Measurements from ENCODE around the gene GINS1. TPM values are rescaled to one million over a fixed set of nuclear protein-coding genes. Genes with fewer than 3 reads are reported as not detected.

Gene GINS1
- total and polyA plus RNA-seq, 2 of the 8 experiments (the other 6 are each of a cell fraction or from before 2014, with no cell fraction given): 44.7 to 68.4 TPM

DNA sequence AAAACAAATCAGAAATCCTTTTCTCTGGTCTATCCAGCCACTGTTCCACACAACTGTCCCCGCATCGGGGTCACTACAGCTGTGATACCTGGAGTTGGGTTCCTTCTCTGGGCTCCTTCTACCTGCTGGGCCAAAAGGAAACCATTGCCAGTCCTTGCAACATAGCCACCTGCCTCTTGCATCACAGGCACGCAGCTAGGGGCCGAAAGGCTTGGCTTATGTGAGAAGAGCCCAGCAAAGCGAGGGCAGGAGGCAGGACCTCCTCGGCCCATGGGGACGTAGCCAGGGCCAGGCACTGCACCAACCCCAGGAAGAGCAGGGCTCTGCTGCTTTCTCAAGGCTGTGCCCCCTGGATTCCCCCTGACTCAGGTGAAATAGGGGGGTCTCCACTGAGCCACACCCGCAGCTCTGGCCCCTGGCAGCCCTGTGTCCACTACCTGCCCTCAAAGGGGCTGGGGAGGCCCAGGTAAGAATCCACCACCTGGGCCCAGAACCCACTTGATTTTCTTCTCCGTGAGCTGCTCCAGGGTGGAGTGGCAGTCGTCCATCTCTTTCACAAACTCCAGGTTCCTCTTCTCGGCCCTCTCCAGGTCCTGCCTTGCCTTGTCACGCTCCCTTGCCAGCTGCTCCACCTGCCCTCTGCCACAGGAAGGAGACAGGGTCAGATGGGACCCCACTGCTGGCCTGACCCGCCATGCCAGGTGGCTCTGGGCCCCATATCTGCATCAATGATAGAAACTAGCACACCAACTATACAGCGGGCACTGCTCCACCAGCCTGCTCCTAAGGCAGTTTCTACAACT is 88.9 kb downstream of the GINS1 start:
- H3K27ac ChIP-seq (ENCODE audit: low read depth, low read length): no peak overlapping the region
- H2BK5ac ChIP-seq (ENCODE audit: low read depth, low read length): no peak overlapping the region
- H3K27me3 ChIP-seq (replicated peaks in 1 of 4; ENCODE audit: control insufficient read depth in 3 of 4, extremely low read depth in 1 of 4, insufficient read depth in 3 of 4, low read length in 3 of 4): no peaks in the 10 kb centered on the region
- no peak overlapping the region for H3K4me2 ChIP-seq (ENCODE audit: insufficient read depth in 1 of 2, low read depth in 2 of 2, low read length in 2 of 2)
- no peak overlapping the region for H3K18ac ChIP-seq (ENCODE audit: extremely low read depth, low read length)
- H4K91ac ChIP-seq (replicated peaks; ENCODE audit: insufficient read length, low read length): no peak overlapping the region
- no peak overlapping the region for H2BK15ac ChIP-seq (ENCODE audit: low read length)
- no peak overlapping the region for H2AFZ ChIP-seq (ENCODE audit: low read length)
- no peaks in the 10 kb centered on the region; a peak in 2 of 7 replicates for H3K4me1 ChIP-seq (replicated peaks in 1 of 4; ENCODE audit: control insufficient read depth in 3 of 4, insufficient read depth in 4 of 4, low read length in 3 of 4)
- H2BK12ac ChIP-seq (ENCODE audit: low read depth, low read length): no peak overlapping the region
- H3K36me3 ChIP-seq (ENCODE audit: control insufficient read depth in 2 of 4, insufficient read depth in 4 of 4, low read length in 3 of 4): no peaks in the 10 kb centered on the region; a peak in 2 of 8 replicates
- no peaks in the 10 kb centered on the region for H3K79me2 ChIP-seq (ENCODE audit: control insufficient read depth in 1 of 2, insufficient read depth in 2 of 2, low read length in 2 of 2)
- TF ChIP-seq EGR1 (IDR thresholded peaks at IDR 0.05; ENCODE audit: borderline replicate concordance, low read depth, low read length) (no peak), SIRT6 (IDR thresholded peaks at IDR 0.05; ENCODE audit: low read length) (no peak), SUZ12 (IDR thresholded peaks at IDR 0.05; ENCODE audit: low read length) (no peak), ASH2L (IDR thresholded peaks at IDR 0.05; ENCODE audit: low read length) (no peak), RFX5 (IDR thresholded peaks at IDR 0.05; ENCODE audit: borderline replicate concordance, low read depth, low read length) (no peak), NRF1 (IDR thresholded peaks at IDR 0.05; ENCODE audit: low read depth, low read length) (no peak), SAP30 (IDR thresholded peaks at IDR 0.05; ENCODE audit: insufficient read depth, insufficient replicate concordance, low read length) (no peak), JUND (IDR thresholded peaks at IDR 0.05; ENCODE audit: low read length) (no peak)
- TF ChIP-seq, protein P1, sequence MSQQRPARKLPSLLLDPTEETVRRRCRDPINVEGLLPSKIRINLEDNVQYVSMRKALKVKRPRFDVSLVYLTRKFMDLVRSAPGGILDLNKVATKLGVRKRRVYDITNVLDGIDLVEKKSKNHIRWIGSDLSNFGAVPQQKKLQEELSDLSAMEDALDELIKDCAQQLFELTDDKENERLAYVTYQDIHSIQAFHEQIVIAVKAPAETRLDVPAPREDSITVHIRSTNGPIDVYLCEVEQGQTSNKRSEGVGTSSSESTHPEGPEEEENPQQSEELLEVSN (IDR thresholded peaks at IDR 0.05): no peak
- DNase-seq (ENCODE audit: low read depth in 1 of 2, low spot score in 2 of 2) (no peak), FAIRE-seq (no peak)
- H3K79me1 ChIP-seq (ENCODE audit: low read depth, low read length): no peaks in the 10 kb centered on the region
- no peak overlapping the region for H2BK120ac ChIP-seq (replicated peaks; ENCODE audit: low read depth, low read length)
- H3K56ac ChIP-seq (replicated peaks; ENCODE audit: insufficient read length, low read depth, low read length): no peak overlapping the region
- no peak overlapping the region for H4K8ac ChIP-seq (ENCODE audit: extremely low read depth, insufficient read depth, low read length)
- no peak overlapping the region for H3K9ac ChIP-seq (replicated peaks in 1 of 4; ENCODE audit: extremely low read depth in 1 of 4, low read depth in 3 of 4, low read length in 3 of 4)
- H3K14ac ChIP-seq (ENCODE audit: insufficient read length): no peak overlapping the region
- no peaks in the 10 kb centered on the region for H3K9me3 ChIP-seq (ENCODE audit: insufficient read depth in 2 of 2, low read depth in 1 of 2, low read length in 1 of 2)
- ChIA-PET CTCF (ENCODE audit: partially characterized antibody) (interaction anchor here (1.1 to 2.1 kb wide), 3 partner anchors 15 to 78 kb away, joined by 3 to 10 read pairs (median 4); no protein-coding TSS in a partner anchor), POLR2A (ENCODE audit: partially characterized antibody) (interaction anchor here (1.0 to 1.2 kb wide), 2 partner anchors 10 to 36 kb away, joined by 3 read pairs; no protein-coding TSS in a partner anchor)
- no peak overlapping the region for H3K4me3 ChIP-seq (ENCODE audit: extremely low read depth in 1 of 4, insufficient read depth in 2 of 4, low read depth in 3 of 4, low read length in 4 of 4)
- H2BK20ac ChIP-seq (ENCODE audit: low read length): no peak overlapping the region
- no peak overlapping the region for H3K4ac ChIP-seq (replicated peaks; ENCODE audit: insufficient read length, low read depth, low read length)
- WGBS, 2 experiments (ENCODE audit: extremely low coverage in 1 of 2, insufficient coverage in 1 of 2, insufficient read length in 1 of 2, insufficient replicate concordance in 2 of 2, low coverage in 1 of 2, low lambda C conversion rate in 2 of 2, missing lambda C conversion rate in 1 of 2): 87% methylated on average over 13 of the region's 14 CpGs; no CpG with 5 or more reads in 1 of the 2 experiments
- H4K5ac ChIP-seq (ENCODE audit: insufficient read length, low read depth, low read length): no peak overlapping the region
- H4K20me1 ChIP-seq (replicated peaks in 1 of 2; ENCODE audit: control insufficient read depth in 1 of 2, insufficient read depth in 2 of 2, low read length in 2 of 2): peaks cover 0 to 3% of the 10 kb centered on the region in 2 experiments
- H3K23me2 ChIP-seq (ENCODE audit: low read depth, low read length): no peaks in the 10 kb centered on the region
- H3K23ac ChIP-seq (ENCODE audit: insufficient read length): no peak overlapping the region
- no peak overlapping the region for H2AK5ac ChIP-seq (ENCODE audit: low read depth, low read length)

All from H1 (cell line).